Heart right ventricle (tissue), 16 donors: ENCODE results near the gene SUMO3. TPM values are rescaled to one million over a fixed set of nuclear protein-coding genes. Genes with fewer than 3 reads are reported as not detected.

ENCODE experiments used
- ATAC-seq, 8 donors: fragments of 200-7000 bp; cut with Tn5 transposase; one replicate each; pipeline ENCODE4 v1.9.1; 2020; ENCODE audit warnings: mild to moderate bottlenecking in 8 of 8, moderate library complexity in 8 of 8, moderate number of reproducible peaks in 1 of 8
- DNase-seq, 2 donors: peaks; one replicate each; pipeline ENCODE4 v3.0.0-alpha.2; 2020
- H3K27ac ChIP-seq, 10 donors: fragments of 200-600 bp; sonication (generic) in 2 of 10; one replicate each; pipeline versions ENCODE4 v1.5.0 to v1.8.0; 2020 to 2022; ENCODE audit warnings: mild to moderate bottlenecking in 3 of 10
- H3K27me3 ChIP-seq, 7 donors: fragments of 200-600 bp; one replicate each; pipeline ENCODE4 v1.8.0; 2021 to 2022; ENCODE audit warnings: mild to moderate bottlenecking in 2 of 7
- H3K36me3 ChIP-seq, 9 donors: fragments of 200-600 bp; sonication (generic) in 1 of 9; one replicate each; pipeline versions ENCODE4 v1.5.0 to v1.8.0; 2020 to 2022; ENCODE audit warnings: mild to moderate bottlenecking in 2 of 9
- H3K4me1 ChIP-seq, 9 donors: fragments of 200-600 bp; sonication (generic) in 1 of 9; one replicate each; pipeline versions ENCODE4 v1.5.0 to v1.8.0; 2020 to 2022; ENCODE audit warnings: mild to moderate bottlenecking in 4 of 9
- H3K4me3 ChIP-seq, 10 donors: fragments of 200-600 bp; sonication (generic) in 2 of 10; one replicate each; pipeline versions ENCODE4 v1.5.0 to v1.8.0; 2020 to 2022; ENCODE audit warnings: mild to moderate bottlenecking in 7 of 10, moderate library complexity in 2 of 10
- H3K9me3 ChIP-seq, 11 donors: fragments of 200-600 bp in 10 of 11; sonication (generic) in 2 of 11; one replicate each; pipeline versions ENCODE4 v1.5.0 to v1.8.0; 2013 to 2022; ENCODE audit warnings: mild to moderate bottlenecking in 2 of 11, control low read depth in 1 of 11, moderate library complexity in 1 of 11
- WGBS, 2 donors: extraction: QIAGEN DNeasy Blood & Tissue Kit; methylation state at CpG; one replicate each; pipeline ENCODE4 v1.1.7; 2013; ENCODE audit warnings: inconsistent platforms in 1 of 2; 5-methylcytosine and 5-hydroxymethylcytosine counted together
- intact Hi-C, 10 donors: fragments of 100-400 bp; cut with DNase I; formaldehyde crosslinking; loops; one replicate each; pipeline versions ENCODE4 v1.11.1 to v1.14.2; 2022
- polyA plus RNA-seq, 2 donors: library from polyadenylated mRNA; stranded (reverse); fragments of 200-250 nt; gene quantifications; one replicate each; pipeline ENCODE4 v1.2.3, GENCODE V29; 2013
- total RNA-seq, 10 donors: library from RNA; stranded (reverse); fragmentation: NEBNext Ultra II Directional in 3 of 10; extraction: Animal tissue kit (Norgen Biotek cat#: 25700) in 3 of 10; gene quantifications; one replicate each; pipeline versions ENCODE4 v1.2.1 to v1.2.4, GENCODE V29; 2021 to 2023
- TF ChIP-seq, protein P1 (sequence below), 9 donors: fragments of 200-600 bp; sonication (generic) in 2 of 9; IDR thresholded peaks; one replicate each; pipeline versions ENCODE4 v1.5.0 to v1.8.0; 2021 to 2022; ENCODE audit warnings: antibody characterized with exemption in 9 of 9, mild to moderate bottlenecking in 5 of 9, moderate library complexity in 1 of 9
- donor health status: Arrhythmogenic right ventricular cardiomyopathy.
- donor health status: ischemic (EF 13 %, LVEDD 7.1; RV severe dilation, severe dysfunction).
- donor health status: healthy with polysubstance abuse.
- donor health status: DM: no; HTN: yes; CAD: no.
- donor health status: DM: no; HTN: no; CAD: no.
- donor health status: ischemic (EF 25% LVEDD 6.9; RV normal size, moderate dysfunction).
- donor health status: ischemic (EF 25% LVEDD 5.7; RV mildly dilated, moderate dysfunction).
- donor health status: healthy.
- donor health status: DM: yes; HTN: yes; CAD: no.
- donor health status: Ischemic cardiomyopathy.
- donor health status: ischemic (EF 35%, LVEDD 5.7; RV mildly dilated, moderate dysfunction).
- donor health status: nonischemic (EF 11% LVEDD 7.7; RV severe dilation, severe dysfunction).
- donor health status: DM: yes; HTN: yes; CAD: no.
- donor health status: PGD.
- donor health status: ischemic (EF 29% LVEDD 5.4; RV normal size, mild dysfunction).
- donor health status: nonischemic (EF 23%, LVEDD 6.1; RV moderate dilation, normal function).

Gene SUMO3
- total and polyA plus RNA-seq, 12 donors: 14.9 to 80.9 (median 70.5) TPM

DNA sequence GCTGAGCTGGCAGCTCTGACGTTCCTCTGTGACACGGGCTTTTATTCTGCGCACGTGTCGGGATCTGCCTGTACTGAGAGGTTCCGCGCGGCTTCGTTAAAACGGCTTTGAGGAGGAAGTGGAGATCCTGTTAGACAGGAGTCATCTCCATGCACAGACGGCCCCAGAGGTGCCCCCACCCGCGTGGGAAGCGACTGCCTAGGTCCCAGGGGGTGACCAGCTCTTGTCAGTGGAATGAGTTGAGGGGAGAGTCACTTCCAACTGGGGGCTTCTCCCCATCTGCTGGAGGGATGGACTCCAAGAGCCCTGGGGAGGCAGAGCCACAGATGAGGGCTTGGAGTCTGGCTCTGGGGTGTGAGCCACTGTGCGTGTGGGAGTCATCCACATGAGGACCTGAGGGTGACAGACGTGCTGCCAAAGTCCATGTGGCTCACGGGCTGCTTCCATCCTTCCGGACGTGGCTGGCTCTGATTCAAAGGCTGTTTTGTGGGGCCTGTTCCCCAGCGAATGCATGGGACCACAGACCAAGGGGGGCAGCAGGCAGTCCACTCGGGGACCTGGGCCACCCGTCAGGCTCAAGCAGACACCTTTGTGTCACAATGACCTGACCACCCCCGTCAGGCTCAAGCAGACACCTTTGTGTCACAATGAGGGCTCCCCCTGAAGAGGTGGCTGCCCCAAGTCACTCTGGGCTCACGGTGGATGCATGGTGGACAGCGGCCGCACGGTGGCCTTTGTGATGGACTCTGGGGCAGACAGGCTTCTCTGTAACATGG, 28.8 kb upstream of the SUMO3 start:
- Histone ChIP-seq H3K9me3 (no peaks in the 10 kb centered on the region), H3K4me1 (peaks cover 15 to 55% (median 26%) of the 10 kb centered on the region in 9 donors), H3K36me3 (peaks cover 0 to 40% (median 29%) of the 10 kb centered on the region in 9 donors), H3K27ac (peak overlapping the region in 8 of 10 donors; percentile 2 to 71 (median 54)), H3K4me3 (peak overlapping the region in 9 of 10 donors; percentile 5 to 52 (median 45)), H3K27me3 (no peaks in the 10 kb centered on the region)
- 35 to 44% methylated on average over 27 of the region's 27 CpGs for WGBS, 2 donors
- DNase-seq (no peak), ATAC-seq (peak; percentile 25 to 70 (median 60))
- TF ChIP-seq, protein P1, sequence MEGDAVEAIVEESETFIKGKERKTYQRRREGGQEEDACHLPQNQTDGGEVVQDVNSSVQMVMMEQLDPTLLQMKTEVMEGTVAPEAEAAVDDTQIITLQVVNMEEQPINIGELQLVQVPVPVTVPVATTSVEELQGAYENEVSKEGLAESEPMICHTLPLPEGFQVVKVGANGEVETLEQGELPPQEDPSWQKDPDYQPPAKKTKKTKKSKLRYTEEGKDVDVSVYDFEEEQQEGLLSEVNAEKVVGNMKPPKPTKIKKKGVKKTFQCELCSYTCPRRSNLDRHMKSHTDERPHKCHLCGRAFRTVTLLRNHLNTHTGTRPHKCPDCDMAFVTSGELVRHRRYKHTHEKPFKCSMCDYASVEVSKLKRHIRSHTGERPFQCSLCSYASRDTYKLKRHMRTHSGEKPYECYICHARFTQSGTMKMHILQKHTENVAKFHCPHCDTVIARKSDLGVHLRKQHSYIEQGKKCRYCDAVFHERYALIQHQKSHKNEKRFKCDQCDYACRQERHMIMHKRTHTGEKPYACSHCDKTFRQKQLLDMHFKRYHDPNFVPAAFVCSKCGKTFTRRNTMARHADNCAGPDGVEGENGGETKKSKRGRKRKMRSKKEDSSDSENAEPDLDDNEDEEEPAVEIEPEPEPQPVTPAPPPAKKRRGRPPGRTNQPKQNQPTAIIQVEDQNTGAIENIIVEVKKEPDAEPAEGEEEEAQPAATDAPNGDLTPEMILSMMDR (IDR thresholded peaks at IDR 0.05): no peak
- intact Hi-C loops: loop anchor here in 2 of 10 donors (2.0 to 5.0 kb wide), 2 partner anchors 26 to 44 kb away; partner anchors contain the start of genes PTTG1IP (in 1 of the 2) and UBE2G2 (in 1 of the 2)

DNA sequence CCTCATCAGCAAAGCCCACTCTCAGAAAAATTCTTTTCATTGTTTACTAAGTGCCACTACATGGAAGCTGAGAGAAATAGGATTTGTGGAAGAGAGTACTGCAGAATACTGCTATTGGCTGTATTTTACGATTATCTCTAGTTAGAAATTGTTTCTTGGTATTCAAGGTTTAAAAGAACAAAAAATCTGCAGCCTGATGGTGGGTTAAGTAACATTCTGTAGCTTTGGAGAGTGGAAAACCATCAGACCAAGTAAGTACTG, 28.3 kb upstream of the SUMO3 start:
- peaks cover 15 to 51% (median 26%) of the 10 kb centered on the region in 9 donors for H3K4me1 ChIP-seq
- no peak for DNase-seq
- H3K27me3 ChIP-seq: no peaks in the 10 kb centered on the region
- H3K36me3 ChIP-seq: peaks cover 0 to 35% (median 24%) of the 10 kb centered on the region in 9 donors
- TF ChIP-seq, protein P1 (IDR thresholded peaks at IDR 0.05): no peak
- ATAC-seq: no peak
- H3K27ac ChIP-seq: peak overlapping the region in 7 of 10 donors; percentile 4 to 71 (median 55)
- 21 to 42% methylated on average over 1 of the region's 1 CpG for WGBS, 2 donors
- intact Hi-C loops: loop anchor here in 2 of 10 donors (2.0 to 5.0 kb wide), 2 partner anchors 27 to 44 kb away; partner anchors contain the start of genes PTTG1IP (in 1 of the 2) and UBE2G2 (in 1 of the 2)
- no peaks in the 10 kb centered on the region for H3K9me3 ChIP-seq
- H3K4me3 ChIP-seq: peak overlapping the region in 9 of 10 donors; percentile 5 to 52 (median 45)

GRCh38 chr21:44845418-44846223, 27.8 kb upstream of the SUMO3 start:
- ATAC-seq (peak; percentile 72 to 87 (median 80)), DNase-seq (peak; percentile 67 to 81)
- TF ChIP-seq, protein P1 (IDR thresholded peaks at IDR 0.05): peak in 5 of 9 donors; percentile 36 to 57 (median 52)
- Histone ChIP-seq H3K9me3 (no peaks in the 10 kb centered on the region), H3K27me3 (no peaks in the 10 kb centered on the region), H3K4me1 (peaks cover 15 to 46% (median 26%) of the 10 kb centered on the region in 9 donors), H3K36me3 (peaks cover 0 to 30% (median 19%) of the 10 kb centered on the region in 9 donors), H3K4me3 (peak overlapping the region in 9 of 10 donors; percentile 5 to 52 (median 45)), H3K27ac (peak overlapping the region in 7 of 10 donors; percentile 4 to 71 (median 55))
- WGBS, 2 donors: 6 to 7% methylated on average over 34 of the region's 34 CpGs
- intact Hi-C loops: loop anchor here in 2 of 10 donors (2.0 to 5.0 kb wide), 2 partner anchors 27 to 43 kb away; partner anchors contain the start of genes PTTG1IP (in 1 of the 2) and UBE2G2 (in 1 of the 2)

DNA sequence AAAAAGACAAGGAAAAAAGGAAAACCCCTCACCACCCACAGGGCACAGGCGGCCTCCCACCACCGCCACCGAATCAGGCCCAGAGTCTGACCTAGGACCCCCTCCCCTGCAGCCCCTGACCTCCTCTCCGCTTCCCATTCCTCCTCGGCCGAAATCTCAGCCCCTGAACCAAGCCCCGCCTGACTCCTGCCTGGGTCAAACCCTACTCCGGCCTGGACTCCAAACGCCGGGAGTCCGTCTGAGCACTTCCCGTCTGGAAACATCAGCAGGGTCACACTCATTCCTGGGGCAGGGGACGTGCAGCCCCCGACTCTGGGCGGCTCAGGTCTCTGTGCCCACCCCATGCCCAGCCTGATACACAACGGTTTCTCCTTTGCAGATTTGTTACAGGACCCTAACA, 26.4 kb upstream of the SUMO3 start:
- no peak overlapping the region for H3K27ac ChIP-seq
- H3K4me1 ChIP-seq: peaks cover 15 to 34% (median 26%) of the 10 kb centered on the region in 9 donors
- intact Hi-C loops: no loop called here
- H3K9me3 ChIP-seq: no peaks in the 10 kb centered on the region
- no peaks in the 10 kb centered on the region for H3K27me3 ChIP-seq
- no peak overlapping the region for H3K4me3 ChIP-seq
- H3K36me3 ChIP-seq: peaks cover 0 to 16% (median 5%) of the 10 kb centered on the region in 9 donors
- TF ChIP-seq, protein P1 (IDR thresholded peaks at IDR 0.05): no peak
- no peak for DNase-seq
- ATAC-seq: no peak
- WGBS, 2 donors: 58 to 65% methylated on average over 16 of the region's 16 CpGs
